GM19438 (cell line): ENCODE results near the gene PTPRCAP.
A peak's percentile ranks its signal among the peaks of the same experiment; 100 is the strongest.
"Not testable (repeated sequence)": the region's sequence is repeated elsewhere in the genome, so short reads cannot be mapped to it uniquely, and the experiment has no call there.

Experiments
- ATAC-seq: cut with Tn5 transposase; IDR thresholded peaks from one replicate; pipeline ENCODE4 v1.9.1; 2021; ENCODE audit warnings: low read depth; ENCODE audit not compliant: unreplicated experiment

PTPRCAP gene

GRCh38 chr11:67465530-67465929 is 28.0 kb upstream of the PTPRCAP start:
- not testable (repeated sequence) for ATAC-seq

DNA sequence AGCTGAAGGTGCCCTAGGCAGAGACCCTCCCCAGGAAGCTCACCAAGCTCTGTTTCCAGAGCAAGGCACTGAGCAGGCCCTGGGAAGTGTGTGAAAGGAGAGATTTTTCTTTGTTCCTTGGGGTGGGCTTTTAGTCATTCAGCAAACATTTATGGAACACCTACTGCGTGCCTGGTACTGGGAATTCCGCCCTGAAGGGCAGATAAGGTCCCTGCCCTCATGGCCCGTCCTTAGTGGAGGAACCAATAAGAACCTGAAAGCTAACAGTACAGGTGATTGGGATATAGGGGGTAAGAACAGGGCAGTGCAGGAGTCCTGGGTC is 27.7 kb upstream of the PTPRCAP start:
- no peak for ATAC-seq

- ATAC-seq, result peak; percentile 44
Observed at GRCh38 chr11:67464411-67465188, 27.1 kb upstream of the PTPRCAP start.

GRCh38 chr11:67463680-67464410 is 26.4 kb upstream of the PTPRCAP start:
- ATAC-seq, result no peak

DNA sequence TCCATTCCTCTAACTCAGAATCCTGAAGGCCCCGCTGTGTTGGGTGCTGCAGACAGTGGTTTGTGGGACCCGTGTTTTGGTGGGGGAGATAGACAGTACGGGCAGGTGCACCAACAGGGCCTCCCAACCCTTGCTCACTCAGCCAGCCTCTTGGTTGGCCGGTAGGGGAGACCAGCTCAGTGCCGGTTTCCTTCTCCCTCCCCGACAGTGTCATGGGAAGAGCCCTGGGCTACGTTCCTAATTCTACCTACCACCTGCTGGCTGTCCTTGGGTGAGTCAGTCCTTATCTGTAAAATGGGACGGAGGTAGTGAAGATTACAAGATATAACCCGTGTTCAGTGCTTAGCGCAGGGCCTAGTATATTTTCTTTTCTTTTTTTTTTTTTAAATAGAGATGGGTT is 25.7 kb upstream of the PTPRCAP start:
- no peak for ATAC-seq

GRCh38 chr11:67458266-67458665 is 20.8 kb upstream of the PTPRCAP start:
- no peak for ATAC-seq

DNA sequence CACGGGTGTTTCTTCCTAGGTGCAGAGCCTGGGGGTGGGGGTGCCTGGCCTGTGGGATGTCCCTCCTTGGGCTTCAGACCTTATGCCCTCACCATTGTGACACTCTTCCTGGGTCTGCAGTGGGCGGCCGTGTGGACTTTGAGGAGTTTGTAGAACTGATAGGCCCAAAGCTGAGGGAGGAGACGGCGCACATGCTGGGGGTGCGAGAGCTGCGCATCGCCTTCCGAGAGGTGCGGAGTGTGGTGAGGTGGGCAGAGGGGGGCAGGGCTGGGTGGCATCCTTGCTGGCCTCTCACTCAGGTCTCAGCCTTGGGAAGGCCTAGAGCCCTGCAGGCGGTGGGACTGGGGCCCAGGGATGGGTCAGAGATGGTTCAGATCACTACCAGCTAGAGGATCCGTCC is 20.0 kb upstream of the PTPRCAP start:
- no peak for ATAC-seq

GRCh38 chr11:67456068-67456705 is 18.7 kb upstream of the PTPRCAP start:
- no peak for ATAC-seq

DNA sequence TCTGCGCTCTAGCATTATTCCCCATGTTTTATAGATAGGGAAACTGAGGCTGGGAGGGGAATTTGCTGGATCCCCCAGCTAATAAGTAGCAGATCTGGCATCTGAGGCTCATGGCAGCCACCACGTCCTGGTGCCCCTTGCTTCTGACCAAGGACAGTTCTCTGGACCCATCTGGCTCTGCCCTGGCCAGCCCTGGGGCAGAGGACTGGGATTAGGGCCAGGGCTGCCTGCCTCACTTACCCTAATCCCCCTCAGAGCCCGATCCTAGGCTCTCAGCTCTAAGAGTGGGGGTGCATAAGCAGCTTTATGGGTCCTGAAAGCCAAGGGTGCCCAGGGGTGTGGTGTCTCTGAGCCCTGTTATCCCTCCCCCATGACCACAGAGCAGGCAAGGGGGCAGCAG is 17.6 kb upstream of the PTPRCAP start, which contains the start of gene CABP4:
Gene CABP4 (plus strand): TSS at position 301 of the 400 bp plus-strand sequence. CDS start 70 bp downstream, at position 371.
- no peak for ATAC-seq

GRCh38 chr11:67453816-67454732 is 16.6 kb upstream of the PTPRCAP start:
- ATAC-seq, result no peak

- ATAC-seq, result no peak
Observed at GRCh38 chr11:67452141-67452952, 14.9 kb upstream of the PTPRCAP start, which contains the start of gene GPR152. Gene GPR152 (minus strand): TSS chr11:67452729. CDS start chr11:67452724, 5 bp downstream.

DNA sequence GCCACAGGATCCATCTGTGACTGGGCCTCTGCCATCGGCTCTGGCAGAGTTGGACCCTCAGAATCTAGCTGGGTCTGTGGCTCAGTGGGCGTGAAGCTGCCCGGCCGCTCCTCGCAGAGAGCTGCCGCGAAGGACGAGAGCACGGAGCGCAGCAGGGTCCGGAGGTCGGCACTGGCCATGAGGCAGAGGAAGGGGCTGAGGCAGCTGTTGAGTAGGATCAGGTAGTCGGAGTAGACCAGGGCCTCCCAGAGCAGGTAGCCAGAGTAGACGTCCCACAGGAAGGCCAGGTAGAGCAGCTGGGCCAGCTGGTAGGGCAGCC is 14.1 kb upstream of the PTPRCAP start:
- no peak for ATAC-seq

- no peak for ATAC-seq
Observed at GRCh38 chr11:67450796-67451657, 13.5 kb upstream of the PTPRCAP start.

- no peak for ATAC-seq
Observed at GRCh38 chr11:67449116-67449844, 11.8 kb upstream of the PTPRCAP start.

DNA sequence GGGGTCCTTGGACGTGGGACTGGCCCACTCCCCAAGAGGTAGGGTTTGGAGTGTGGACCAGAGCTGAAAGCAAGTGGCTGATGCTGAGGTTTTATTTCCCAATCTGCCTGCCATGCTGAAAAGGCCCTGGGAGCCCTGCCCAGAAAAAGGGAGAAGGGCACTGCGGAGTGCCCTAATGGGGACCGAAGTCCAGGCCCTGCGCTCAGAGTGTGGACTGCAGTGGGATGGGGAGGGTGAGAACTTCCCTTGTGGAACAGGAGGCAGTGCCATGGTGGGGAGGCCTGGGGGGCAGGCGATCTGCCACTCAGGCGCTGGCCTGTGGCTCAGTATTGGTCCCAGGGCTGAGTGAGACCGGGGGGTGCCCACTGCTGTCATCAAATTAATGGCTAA is 10.7 kb upstream of the PTPRCAP start:
- ATAC-seq, result no peak

GRCh38 chr11:67445515-67445914 is 8.0 kb upstream of the PTPRCAP start:
- ATAC-seq, result no peak

DNA sequence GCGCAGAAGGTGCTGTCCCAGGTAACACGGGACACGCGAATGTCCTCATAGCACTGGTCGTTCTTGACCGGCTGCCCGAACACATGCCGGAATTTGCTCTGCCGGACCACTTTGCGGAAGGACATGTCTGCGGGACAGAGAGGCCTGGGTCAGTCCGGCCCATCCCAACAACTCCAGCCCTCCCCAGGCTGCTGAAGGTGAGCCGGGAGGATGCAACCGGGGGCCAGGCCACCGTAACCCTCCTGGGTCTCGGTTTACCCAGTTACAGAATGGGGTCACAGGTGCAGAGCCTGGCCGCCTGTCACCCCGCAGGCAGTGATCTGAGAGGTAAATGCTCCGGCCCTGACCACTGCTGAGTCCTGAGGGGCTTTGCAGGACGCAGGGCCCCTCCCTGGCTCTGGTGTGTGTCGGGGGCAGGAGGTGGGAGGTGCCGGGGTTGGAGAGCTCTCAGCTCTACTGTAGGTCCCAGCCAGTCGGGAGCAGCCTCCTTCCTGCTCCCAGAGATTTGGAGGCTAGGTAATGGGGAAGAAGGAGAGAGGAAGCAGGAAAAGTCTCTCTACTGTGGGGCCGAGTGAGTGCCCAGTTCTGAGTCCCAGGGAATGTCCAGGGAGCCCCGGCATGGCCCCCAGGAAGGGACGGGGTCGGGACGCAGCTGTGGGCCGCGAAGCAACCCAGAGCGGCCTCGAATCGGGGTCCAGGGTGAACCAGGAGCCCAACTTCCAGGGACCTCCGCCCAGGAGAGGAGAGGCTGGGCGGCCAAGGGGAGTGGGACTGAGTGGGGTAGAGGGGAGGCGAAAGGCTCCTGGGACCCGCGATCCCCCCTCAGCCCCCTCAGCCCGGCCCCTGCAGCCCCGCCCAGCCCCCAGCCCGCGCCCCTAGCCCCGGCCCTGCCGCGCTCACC is 5.3 kb upstream of the PTPRCAP start:
- no peak for ATAC-seq
